K562 (cell line): Measurements from ENCODE around the gene RPRD1B.

Source experiments
- CHD2 ChIP-seq: IDR thresholded peaks from 2 replicates; pipeline ENCODE4 v1.6.1; 2011; ENCODE audit warnings: low read depth, low read length
- CTCF ChIP-seq, 3 experiments: IDR thresholded peaks in 2 of 3; conservative IDR thresholded peaks in 1 of 3; 2 replicates each; pipeline ENCODE4 v1.5.1; 2011 to 2012; ENCODE audit warnings: low read length in 3 of 3, mild to moderate bottlenecking in 3 of 3, control low read depth in 2 of 3, improper control_type of control experiment in 1 of 3, inconsistent platforms in 1 of 3, low read depth in 1 of 3, mixed read lengths in 1 of 3, moderate library complexity in 1 of 3; ENCODE audit not compliant: insufficient read depth in 2 of 3
- EZH2 ChIP-seq: IDR thresholded peaks from 2 replicates; pipeline ENCODE4 v1.6.1; 2012; ENCODE audit warnings: low read depth, mild to moderate bottlenecking, inconsistent platforms, low read length, borderline replicate concordance
- HLTF ChIP-seq: fragments of 450-650 bp; IDR thresholded peaks from 2 replicates; pipeline ENCODE4 v1.6.1; 2016
- LARP7 ChIP-seq: fragments of 450-650 bp; IDR thresholded peaks from 2 replicates; pipeline ENCODE4 v1.6.1; 2016
- MTA3 ChIP-seq: fragments of 450-650 bp; formaldehyde crosslinking; IDR thresholded peaks from 2 replicates; pipeline ENCODE4 v1.6.1; 2017; ENCODE audit warnings: mild to moderate bottlenecking, borderline replicate concordance
- POLR2A ChIP-seq: fragments of 450-650 bp; conservative IDR thresholded peaks from 2 replicates; pipeline ENCODE4 v1.6.1; 2016
- SMC3 ChIP-seq: conservative IDR thresholded peaks from 2 replicates; pipeline ENCODE4 v1.6.1; 2011; ENCODE audit warnings: low read depth, low read length, improper control_type of control experiment; ENCODE audit not compliant: insufficient read depth
- THAP7 ChIP-seq: fragments of 250-450 bp; sonication (Bioruptor Pico); IDR thresholded peaks from 2 replicates; pipeline ENCODE4 v1.5.0; 2021
- ZBTB7A ChIP-seq: IDR thresholded peaks from 2 replicates; pipeline ENCODE4 v1.6.1; 2011; ENCODE audit warnings: low read depth, mild to moderate bottlenecking, low read length, moderate library complexity, borderline replicate concordance; ENCODE audit not compliant: control insufficient read depth
- ZNF3 ChIP-seq: fragments of 250-450 bp; sonication (Bioruptor Pico); IDR thresholded peaks from 2 replicates; pipeline ENCODE4 v1.5.0; 2021; ENCODE audit warnings: mild to moderate bottlenecking, moderate library complexity

GRCh38 chr20:38117635-38118034 is 84.1 kb downstream of the RPRD1B start:
- no peak for TF ChIP-seq THAP7
- no peak for TF ChIP-seq CHD2
- no peak for TF ChIP-seq MTA3
- TF ChIP-seq LARP7, result no peak
- TF ChIP-seq HLTF, result no peak
- no peak for TF ChIP-seq ZBTB7A
- no peak for TF ChIP-seq CTCF (IDR thresholded peaks at IDR 0.05 in 2 of 3, conservative IDR thresholded peaks at IDR 0.05 in 1 of 3; ENCODE audit: insufficient read depth in 2 of 3, low read depth in 1 of 3, low read length in 3 of 3)
- TF ChIP-seq EZH2, result no peak
- no peak for TF ChIP-seq SMC3
- TF ChIP-seq ZNF3 (CRISPR knock-in tag), result no peak
- no peak for TF ChIP-seq POLR2A
